ENCODE measurements around the gene SIK2.
"Not testable (repeated sequence)": the region's sequence is repeated elsewhere in the genome, so short reads cannot be mapped to it uniquely, and the experiment has no call there.

Gene SIK2

GRCh38 chr11:111700162-111700561 is 97.9 kb downstream of the SIK2 start:
- H3K4me3 Mint-ChIP-seq, result no peak overlapping the region
- H3K27ac Mint-ChIP-seq (ENCODE audit: low read depth), result no peak overlapping the region
- no peaks in the 10 kb centered on the region for H3K27me3 Mint-ChIP-seq
- H3K9me3 Mint-ChIP-seq, result no peaks in the 10 kb centered on the region
- peaks cover 22% of the 10 kb centered on the region for H3K4me1 Mint-ChIP-seq
- no peak for ATAC-seq (replicated peaks; ENCODE audit: extremely low read depth, poor library complexity, severe bottlenecking)
- H3K36me3 Mint-ChIP-seq (ENCODE audit: insufficient read depth), result peaks cover 15% of the 10 kb centered on the region
- DNase-seq (ENCODE audit: low spot score in 2 of 2), result no peak

GRCh38 chr11:111702623-111703022 is 100.4 kb downstream of the SIK2 start:
- no peaks in the 10 kb centered on the region for H3K9me3 Mint-ChIP-seq
- H3K4me3 Mint-ChIP-seq, result no peak overlapping the region
- H3K27me3 Mint-ChIP-seq, result no peaks in the 10 kb centered on the region
- H3K27ac Mint-ChIP-seq (ENCODE audit: low read depth), result no peak overlapping the region
- H3K4me1 Mint-ChIP-seq, result peaks cover 14% of the 10 kb centered on the region
- ATAC-seq (replicated peaks; ENCODE audit: extremely low read depth, poor library complexity, severe bottlenecking) (no peak), DNase-seq (ENCODE audit: low spot score in 2 of 2) (no peak)
- peaks cover 22% of the 10 kb centered on the region for H3K36me3 Mint-ChIP-seq (ENCODE audit: insufficient read depth)

- Mint-ChIP-seq H3K36me3 (ENCODE audit: insufficient read depth) (peaks cover 22% of the 10 kb centered on the region), H3K27ac (ENCODE audit: low read depth) (no peak overlapping the region), H3K4me1 (peaks cover 10% of the 10 kb centered on the region), H3K9me3 (no peaks in the 10 kb centered on the region), H3K27me3 (no peaks in the 10 kb centered on the region), H3K4me3 (no peak overlapping the region)
- ATAC-seq (replicated peaks; ENCODE audit: extremely low read depth, poor library complexity, severe bottlenecking) (no peak), DNase-seq (ENCODE audit: low spot score in 2 of 2) (no peak)
Measured at GRCh38 chr11:111703576-111703975, 101.3 kb downstream of the SIK2 start.

GRCh38 chr11:111707039-111707690 is 104.9 kb downstream of the SIK2 start:
- Mint-ChIP-seq H3K4me1 (no peaks in the 10 kb centered on the region), H3K4me3 (no peak overlapping the region), H3K27ac (ENCODE audit: low read depth) (no peak overlapping the region), H3K27me3 (no peaks in the 10 kb centered on the region), H3K36me3 (ENCODE audit: insufficient read depth) (peaks cover 31% of the 10 kb centered on the region), H3K9me3 (no peaks in the 10 kb centered on the region)
- DNase-seq (ENCODE audit: low spot score in 2 of 2), result no peak
- no peak for ATAC-seq (replicated peaks; ENCODE audit: extremely low read depth, poor library complexity, severe bottlenecking)

- no peaks in the 10 kb centered on the region for H3K4me1 Mint-ChIP-seq
- H3K9me3 Mint-ChIP-seq, result no peaks in the 10 kb centered on the region
- no peak overlapping the region for H3K4me3 Mint-ChIP-seq
- H3K36me3 Mint-ChIP-seq (ENCODE audit: insufficient read depth), result peaks cover 33% of the 10 kb centered on the region
- no peak for DNase-seq (ENCODE audit: low spot score in 2 of 2)
- H3K27ac Mint-ChIP-seq (ENCODE audit: low read depth), result no peak overlapping the region
- no peak for ATAC-seq (replicated peaks; ENCODE audit: extremely low read depth, poor library complexity, severe bottlenecking)
- no peaks in the 10 kb centered on the region for H3K27me3 Mint-ChIP-seq
Measured at GRCh38 chr11:111707691-111708067, 105.4 kb downstream of the SIK2 start.

GRCh38 chr11:111714522-111714921 is 112.3 kb downstream of the SIK2 start:
- no peaks in the 10 kb centered on the region for H3K27me3 Mint-ChIP-seq
- peaks cover 4% of the 10 kb centered on the region for H3K4me1 Mint-ChIP-seq
- no peak overlapping the region for H3K4me3 Mint-ChIP-seq
- no peak for DNase-seq (ENCODE audit: low spot score in 2 of 2)
- H3K9me3 Mint-ChIP-seq, result no peaks in the 10 kb centered on the region
- no peak for ATAC-seq (replicated peaks; ENCODE audit: extremely low read depth, poor library complexity, severe bottlenecking)
- H3K36me3 Mint-ChIP-seq (ENCODE audit: insufficient read depth), result peaks cover 14% of the 10 kb centered on the region
- H3K27ac Mint-ChIP-seq (ENCODE audit: low read depth), result peak overlapping the region; percentile 4

- DNase-seq (ENCODE audit: low spot score in 2 of 2), result no peak
- no peak for ATAC-seq (replicated peaks; ENCODE audit: extremely low read depth, poor library complexity, severe bottlenecking)
- H3K27ac Mint-ChIP-seq (ENCODE audit: low read depth), result no peak overlapping the region
- H3K36me3 Mint-ChIP-seq (ENCODE audit: insufficient read depth), result peaks cover 12% of the 10 kb centered on the region
- no peaks in the 10 kb centered on the region for H3K27me3 Mint-ChIP-seq
- H3K4me3 Mint-ChIP-seq, result no peak overlapping the region
- H3K4me1 Mint-ChIP-seq, result peaks cover 4% of the 10 kb centered on the region
- no peaks in the 10 kb centered on the region for H3K9me3 Mint-ChIP-seq
Measured at GRCh38 chr11:111715142-111715816, 113.0 kb downstream of the SIK2 start.

GRCh38 chr11:111717660-111718059 is 115.4 kb downstream of the SIK2 start:
- H3K36me3 Mint-ChIP-seq (ENCODE audit: insufficient read depth); H3K27me3 Mint-ChIP-seq; H3K27ac Mint-ChIP-seq (ENCODE audit: low read depth); ATAC-seq (replicated peaks; ENCODE audit: extremely low read depth, poor library complexity, severe bottlenecking); H3K4me3 Mint-ChIP-seq; H3K9me3 Mint-ChIP-seq; DNase-seq (ENCODE audit: low spot score in 2 of 2); H3K4me1 Mint-ChIP-seq: not testable (repeated sequence)

- Mint-ChIP-seq H3K27me3 (no peaks in the 10 kb centered on the region), H3K36me3 (ENCODE audit: insufficient read depth) (peaks cover 13% of the 10 kb centered on the region), H3K27ac (ENCODE audit: low read depth) (no peak overlapping the region), H3K9me3 (no peaks in the 10 kb centered on the region), H3K4me1 (peaks cover 4% of the 10 kb centered on the region), H3K4me3 (no peak overlapping the region)
- ATAC-seq (replicated peaks; ENCODE audit: extremely low read depth, poor library complexity, severe bottlenecking), result no peak
- DNase-seq (ENCODE audit: low spot score in 2 of 2), result no peak
Measured at GRCh38 chr11:111718436-111718835, 116.2 kb downstream of the SIK2 start.

GRCh38 chr11:111718859-111719258 is 116.6 kb downstream of the SIK2 start:
- Mint-ChIP-seq H3K4me3 (no peak overlapping the region), H3K36me3 (ENCODE audit: insufficient read depth) (peaks cover 16% of the 10 kb centered on the region), H3K4me1 (peaks cover 4% of the 10 kb centered on the region), H3K27ac (ENCODE audit: low read depth) (no peak overlapping the region), H3K9me3 (no peaks in the 10 kb centered on the region), H3K27me3 (no peaks in the 10 kb centered on the region)
- no peak for DNase-seq (ENCODE audit: low spot score in 2 of 2)
- no peak for ATAC-seq (replicated peaks; ENCODE audit: extremely low read depth, poor library complexity, severe bottlenecking)

- H3K27ac Mint-ChIP-seq (ENCODE audit: low read depth), result no peak overlapping the region
- H3K36me3 Mint-ChIP-seq (ENCODE audit: insufficient read depth), result peaks cover 19% of the 10 kb centered on the region
- H3K4me1 Mint-ChIP-seq, result peaks cover 4% of the 10 kb centered on the region
- DNase-seq (ENCODE audit: low spot score in 2 of 2) (no peak), ATAC-seq (replicated peaks; ENCODE audit: extremely low read depth, poor library complexity, severe bottlenecking) (no peak)
- no peaks in the 10 kb centered on the region for H3K27me3 Mint-ChIP-seq
- H3K4me3 Mint-ChIP-seq, result no peak overlapping the region
- H3K9me3 Mint-ChIP-seq, result no peaks in the 10 kb centered on the region
Measured at GRCh38 chr11:111719379-111719778, 117.1 kb downstream of the SIK2 start.

GRCh38 chr11:111720801-111721494 is 118.7 kb downstream of the SIK2 start:
- ATAC-seq (replicated peaks; ENCODE audit: extremely low read depth, poor library complexity, severe bottlenecking) (no peak), DNase-seq (ENCODE audit: low spot score in 2 of 2) (no peak)
- Mint-ChIP-seq H3K36me3 (ENCODE audit: insufficient read depth) (peaks cover 21% of the 10 kb centered on the region), H3K9me3 (no peaks in the 10 kb centered on the region), H3K27ac (ENCODE audit: low read depth) (no peak overlapping the region), H3K4me1 (peaks cover 4% of the 10 kb centered on the region), H3K4me3 (no peak overlapping the region), H3K27me3 (no peaks in the 10 kb centered on the region)

- DNase-seq (ENCODE audit: low spot score in 2 of 2) (no peak), ATAC-seq (replicated peaks; ENCODE audit: extremely low read depth, poor library complexity, severe bottlenecking) (no peak)
- Mint-ChIP-seq H3K27ac (ENCODE audit: low read depth) (no peak overlapping the region), H3K4me1 (peaks cover 3% of the 10 kb centered on the region), H3K4me3 (no peak overlapping the region), H3K36me3 (ENCODE audit: insufficient read depth) (peaks cover 26% of the 10 kb centered on the region), H3K9me3 (no peaks in the 10 kb centered on the region), H3K27me3 (no peaks in the 10 kb centered on the region)
Measured at GRCh38 chr11:111722501-111722900, 120.3 kb downstream of the SIK2 start.

Data from central memory CD8-positive, alpha-beta T cell (primary cell).